GM19324 (cell line): Measurements from ENCODE around the gene FXYD7.
"Not testable (repeated sequence)": the region's sequence is repeated elsewhere in the genome, so short reads cannot be mapped to it uniquely, and the experiment has no call there.

Source experiments
- ATAC-seq: cut with Tn5 transposase; IDR thresholded peaks from one replicate; pipeline ENCODE4 v1.9.1; 2021; ENCODE audit warnings: mild to moderate bottlenecking, moderate library complexity; ENCODE audit not compliant: unreplicated experiment, low FRiP score

Gene FXYD7

DNA sequence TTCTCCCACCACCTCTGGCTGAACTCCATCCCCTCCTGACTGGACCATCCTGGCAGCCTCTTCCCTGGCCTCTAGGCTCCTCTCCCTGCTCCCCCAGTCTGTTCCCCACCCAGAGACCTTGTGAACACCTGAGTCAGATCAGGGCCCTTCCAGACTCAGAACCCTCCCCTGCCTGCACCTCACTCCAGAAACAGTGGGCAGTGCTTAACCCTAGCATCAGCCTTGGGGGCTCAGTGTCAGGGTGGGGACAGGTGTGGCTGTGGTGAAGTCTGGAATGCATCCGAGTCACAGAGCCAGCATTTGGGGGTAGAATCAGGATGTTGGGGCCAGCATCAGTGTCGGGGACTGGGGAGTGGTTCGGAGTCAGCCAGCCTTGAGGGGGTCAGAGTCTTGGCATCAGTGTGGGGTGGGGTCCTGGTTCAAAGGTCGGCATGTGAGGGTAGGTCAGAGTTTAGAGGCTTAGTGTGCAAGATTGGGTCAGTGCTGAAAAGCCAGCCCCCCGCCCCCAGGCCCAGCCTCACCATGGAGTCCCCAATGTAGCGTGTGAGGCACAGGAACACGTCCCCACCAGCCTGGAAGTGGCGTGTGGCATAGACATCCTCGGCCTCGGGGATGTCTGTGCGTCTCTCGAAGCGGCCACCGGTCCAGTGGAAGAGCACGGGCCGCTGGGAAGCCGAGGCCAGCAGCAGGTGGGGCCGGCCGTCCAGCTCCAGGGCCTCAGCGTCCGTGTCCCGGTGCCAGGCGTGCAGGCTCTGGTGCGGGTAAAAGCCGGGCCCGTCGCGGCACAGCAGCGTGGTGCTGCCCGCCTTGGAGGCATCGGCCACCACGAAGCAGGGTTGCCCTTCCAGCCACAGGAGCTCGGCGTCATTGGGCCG lies 17.1 kb upstream of the FXYD7 start:
- ATAC-seq = no peak

GRCh38 chr19:35126624-35126959 lies 16.5 kb upstream of the FXYD7 start:
- no peak for ATAC-seq

DNA sequence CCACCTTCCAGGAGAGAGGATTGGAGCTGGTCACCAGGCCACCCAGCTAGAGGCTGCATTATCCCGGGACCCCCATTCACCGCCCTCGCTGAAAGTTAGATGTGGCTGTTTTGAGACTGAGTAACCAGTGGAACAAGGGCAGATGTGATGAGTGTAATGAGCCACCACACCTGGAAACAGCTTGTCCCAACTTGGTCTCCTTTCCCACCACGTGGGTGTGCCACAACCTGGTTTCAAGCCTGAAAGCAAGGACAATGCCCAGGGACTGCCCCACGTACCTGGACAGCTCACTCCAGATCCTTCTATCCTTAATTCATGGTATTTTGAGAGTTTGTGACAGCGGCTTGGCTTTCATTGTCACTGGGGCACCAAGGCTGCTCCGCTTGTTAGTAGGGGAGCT lies 15.2 kb upstream of the FXYD7 start:
- no peak for ATAC-seq

GRCh38 chr19:35128398-35129057 lies 14.5 kb upstream of the FXYD7 start:
- no peak for ATAC-seq

- not testable (repeated sequence) for ATAC-seq
These were observed 13.3 kb upstream of the FXYD7 start for GRCh38 chr19:35129724-35130274.

DNA sequence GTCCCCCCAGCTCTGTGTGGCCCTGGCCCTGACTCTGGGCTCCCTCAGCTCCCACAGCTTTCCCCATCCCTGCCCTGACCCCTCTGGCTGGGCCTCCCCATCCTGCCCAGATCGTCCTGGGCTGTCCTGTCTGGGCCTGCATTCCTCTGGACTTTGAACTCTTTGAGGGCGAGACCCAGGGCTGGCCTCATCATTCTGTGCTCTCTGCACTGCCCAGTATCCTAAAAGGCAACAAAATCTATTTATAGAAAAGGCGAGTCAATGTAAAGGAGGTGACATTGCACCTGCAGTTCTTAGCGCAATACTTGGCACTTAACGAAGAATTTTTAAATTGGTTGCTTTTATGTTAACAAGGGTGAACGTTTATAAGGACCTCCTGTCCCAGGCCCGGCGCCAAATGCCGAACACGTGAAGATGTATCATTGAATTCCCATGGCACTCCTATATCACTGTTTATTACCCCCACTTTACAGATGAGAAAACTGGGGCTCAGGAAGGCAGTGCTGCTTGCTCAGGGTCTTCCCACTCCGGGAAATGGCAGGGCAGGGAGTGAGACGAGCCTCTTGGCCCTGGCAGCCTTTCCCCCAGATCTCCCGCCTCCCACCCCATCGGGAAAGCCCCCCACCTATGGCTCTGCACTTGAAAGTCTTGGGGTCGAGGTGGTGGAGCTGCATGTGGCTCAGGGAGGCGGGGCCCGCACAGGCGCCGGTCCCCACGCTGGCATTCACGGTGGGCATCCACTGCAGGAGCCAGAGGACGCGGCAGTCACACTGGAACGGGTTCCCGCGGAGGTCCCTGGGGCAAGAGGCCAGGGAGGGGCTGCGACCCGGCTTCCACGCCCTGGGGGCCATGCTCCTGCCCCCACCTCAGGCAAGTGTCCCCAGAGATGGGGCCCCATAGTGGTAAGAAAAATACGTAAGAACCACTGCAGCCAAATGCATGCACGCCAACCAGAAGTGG lies 12.0 kb upstream of the FXYD7 start:
- ATAC-seq = no peak

GRCh38 chr19:35132254-35132653 lies 10.8 kb upstream of the FXYD7 start:
- ATAC-seq = no peak

DNA sequence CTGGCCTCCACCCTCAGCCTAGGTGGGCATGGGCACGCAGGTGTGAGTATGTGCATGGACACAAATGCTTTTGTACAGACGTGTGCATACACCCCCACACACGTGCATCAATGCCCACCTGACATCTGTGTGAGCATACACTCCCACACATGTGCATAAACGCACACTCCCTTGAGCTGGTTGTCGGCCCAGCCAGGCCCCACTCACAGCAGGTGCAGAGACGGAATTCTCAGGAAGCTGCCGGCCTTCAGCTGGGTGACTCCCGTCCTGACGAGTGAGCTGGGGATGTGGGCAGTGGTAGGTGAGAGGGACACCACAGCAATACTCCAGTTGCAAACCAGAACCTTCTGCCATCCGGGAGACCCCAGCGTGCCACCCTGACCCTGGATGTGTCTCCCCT lies 9.2 kb upstream of the FXYD7 start:
- ATAC-seq = no peak

GRCh38 chr19:35134601-35135242 lies 8.3 kb upstream of the FXYD7 start, which contains the start of gene LGI4:
TSS of gene LGI4 (minus strand) at chr19:35135059. CDS start at chr19:35134680, 379 bp downstream.
- ATAC-seq = no peak

DNA sequence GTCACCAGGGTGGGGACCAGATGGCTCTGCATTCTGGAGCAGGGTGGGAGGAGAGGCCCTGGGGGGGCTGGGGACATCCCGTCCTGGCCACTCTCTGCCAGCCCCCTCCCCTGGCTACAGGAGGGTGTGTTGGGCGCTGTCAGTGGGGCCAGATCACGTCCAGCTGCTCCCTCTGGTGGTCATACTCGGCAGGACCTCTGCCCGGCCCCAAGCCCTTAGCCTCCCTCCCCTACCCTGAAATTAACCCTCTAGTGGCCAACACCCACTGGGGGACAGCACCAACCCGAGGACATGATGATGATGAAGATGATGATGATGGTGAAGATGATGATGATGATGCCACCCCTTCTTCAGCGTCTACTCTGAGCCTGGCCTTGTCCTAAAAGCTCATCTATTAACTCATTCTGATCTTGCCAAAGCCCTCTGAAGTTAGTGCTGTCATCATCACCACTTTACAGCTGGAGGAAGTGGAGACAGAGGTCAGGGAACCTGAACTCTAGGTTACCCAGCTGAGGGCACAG lies 7.6 kb upstream of the FXYD7 start:
- ATAC-seq = peak; percentile 44

GRCh38 chr19:35136231-35136630 lies 6.8 kb upstream of the FXYD7 start:
- no peak for ATAC-seq

GRCh38 chr19:35136977-35137702 lies 5.9 kb upstream of the FXYD7 start:
- ATAC-seq = no peak

GRCh38 chr19:35138305-35138892 lies 4.7 kb upstream of the FXYD7 start, which contains the start of gene FXYD1:
TSS of gene FXYD1 (plus strand) at chr19:35138824. CDS start at chr19:35140080, 1,256 bp downstream.
- ATAC-seq = no peak

GRCh38 chr19:35140207-35140961 lies 2.7 kb upstream of the FXYD7 start:
- ATAC-seq = no peak

DNA sequence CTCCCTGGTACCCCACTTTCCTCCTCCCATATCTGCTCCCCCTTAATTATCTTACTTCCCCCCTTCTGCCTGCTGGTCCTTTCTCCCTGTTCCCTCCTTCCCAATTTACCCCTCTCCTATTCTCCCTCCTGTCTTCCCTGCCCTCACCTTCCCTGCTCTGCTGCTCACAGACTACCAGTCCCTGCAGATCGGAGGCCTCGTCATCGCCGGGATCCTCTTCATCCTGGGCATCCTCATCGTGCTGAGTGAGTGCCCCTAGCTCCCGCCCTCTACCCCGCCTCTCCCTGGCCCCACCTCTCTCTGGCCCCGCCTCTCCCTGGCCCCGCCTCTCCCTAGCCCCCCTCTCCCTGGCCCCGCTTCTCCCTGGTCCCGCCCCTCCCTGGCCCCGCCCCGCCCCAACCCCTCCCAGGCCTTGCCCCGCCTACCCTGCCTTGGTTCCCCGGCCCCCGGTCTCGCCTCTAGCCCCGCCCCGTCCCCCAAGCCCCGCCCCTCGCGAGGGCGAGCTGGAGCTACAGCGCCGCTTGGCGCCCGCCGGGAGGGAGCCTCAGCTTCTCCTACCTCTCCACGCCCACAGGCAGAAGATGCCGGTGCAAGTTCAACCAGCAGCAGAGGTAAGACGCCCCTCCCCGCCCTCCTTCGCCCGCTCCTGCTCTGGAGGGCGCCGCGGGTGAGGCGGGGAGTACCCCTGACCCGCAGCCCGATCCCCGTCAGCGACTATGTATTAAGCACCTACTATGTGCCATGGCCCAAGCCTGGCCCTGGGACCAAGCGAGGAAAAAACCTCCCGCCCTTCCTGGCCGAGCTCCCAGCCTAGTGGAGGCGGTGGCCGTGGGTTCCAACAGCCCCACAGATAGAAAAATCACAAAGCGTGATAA lies 1.9 kb upstream of the FXYD7 start:
- ATAC-seq = no peak

GRCh38 chr19:35141837-35142605 lies 1.0 kb upstream of the FXYD7 start:
- no peak for ATAC-seq
